Kidney glomerular epithelial cell (primary cell): Measurements from ENCODE around the gene TRIM23.
"Not testable (repeated sequence)": the region's sequence is repeated elsewhere in the genome, so short reads cannot be mapped to it uniquely, and the experiment has no call there.

Experiments
- DNase-seq: peaks from one replicate; lab custom pipeline; 2025; lab: John Stamatoyannopoulos, UW

The TRIM23 gene

GRCh38 chr5:65624025-65624570 lies at the start of gene TRIM23:
Gene TRIM23, minus strand, starts transcription at chr5:65624333. Its CDS starts 59 bp downstream, at chr5:65624274.
- peak; percentile 94 for DNase-seq

- DNase-seq, result no peak
Measured at GRCh38 chr5:65672796-65673195, 48.7 kb upstream of the TRIM23 start.

DNA sequence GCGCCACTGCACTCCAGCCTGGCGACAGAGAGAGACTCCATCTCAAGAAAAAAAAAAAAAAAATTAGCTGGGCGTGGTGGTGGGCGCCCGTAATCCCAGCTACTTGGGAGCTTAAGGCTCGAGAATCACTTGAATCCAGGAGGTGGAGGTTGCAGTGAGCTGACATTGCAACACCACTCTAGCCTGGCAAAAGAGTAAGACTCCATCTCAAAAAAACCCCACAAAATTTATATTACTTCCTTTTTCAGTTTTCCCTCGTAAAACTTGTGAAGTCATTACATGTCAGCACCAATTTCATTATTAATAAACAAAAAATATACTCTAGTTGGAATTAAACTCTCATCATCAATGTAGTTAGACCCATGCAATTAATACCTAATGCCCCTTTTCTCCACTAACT lies 44.6 kb upstream of the TRIM23 start:
- DNase-seq, result no peak

DNA sequence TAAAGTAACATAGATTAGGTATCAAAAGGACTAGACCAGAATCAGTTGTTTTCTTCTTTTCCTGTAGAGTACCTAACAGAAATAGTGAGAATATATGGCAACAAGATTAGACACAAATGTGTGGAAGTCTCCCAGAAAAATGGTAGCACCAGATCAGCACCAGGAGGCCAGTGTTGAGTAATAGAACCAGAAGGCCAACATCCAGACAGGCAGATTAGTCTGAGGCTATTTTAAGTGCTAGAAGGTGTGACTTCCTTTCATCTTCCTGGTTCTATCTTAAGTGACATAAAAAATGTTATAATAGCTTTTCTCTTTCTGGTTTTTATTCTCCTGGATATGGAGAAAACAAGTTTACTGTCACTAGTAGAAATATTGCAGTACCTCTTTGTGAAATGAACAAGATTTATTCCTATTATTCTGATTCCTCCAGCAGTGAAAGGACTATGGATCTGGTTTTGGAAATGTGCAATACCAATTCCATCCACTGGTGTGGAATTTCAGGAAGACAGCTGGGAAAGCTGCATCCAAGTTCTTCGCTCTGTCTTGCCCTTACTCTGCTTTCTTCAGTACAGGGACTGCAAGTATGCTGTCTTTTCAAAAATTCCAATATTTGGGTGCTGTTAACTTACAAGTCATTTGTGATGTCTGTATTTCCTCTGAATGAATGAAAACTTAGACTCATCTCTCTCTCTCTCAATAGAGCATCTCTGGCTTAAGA lies 39.8 kb upstream of the TRIM23 start:
- DNase-seq, result peak; percentile 28

DNA sequence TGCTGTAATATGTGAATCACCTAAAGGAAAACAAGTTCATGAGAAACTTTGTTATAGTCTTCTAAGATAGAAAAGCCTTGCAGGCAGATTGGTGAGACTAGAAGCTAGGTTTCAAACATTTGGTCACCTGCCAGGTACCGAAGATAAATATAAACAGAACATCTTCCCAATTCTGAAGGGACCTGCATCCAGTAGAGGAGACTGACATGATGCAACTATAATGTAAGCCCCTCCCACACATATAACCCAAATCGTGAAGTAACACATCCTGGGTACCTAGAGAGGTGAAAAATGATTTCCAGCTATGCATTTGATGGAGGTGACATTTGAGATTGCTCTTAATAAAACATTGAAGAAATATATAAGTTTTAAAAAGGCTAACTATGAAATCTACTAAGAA lies 30.6 kb upstream of the TRIM23 start:
- no peak for DNase-seq

- no peak for DNase-seq
Measured at GRCh38 chr5:65651144-65651543, 27.0 kb upstream of the TRIM23 start.

DNA sequence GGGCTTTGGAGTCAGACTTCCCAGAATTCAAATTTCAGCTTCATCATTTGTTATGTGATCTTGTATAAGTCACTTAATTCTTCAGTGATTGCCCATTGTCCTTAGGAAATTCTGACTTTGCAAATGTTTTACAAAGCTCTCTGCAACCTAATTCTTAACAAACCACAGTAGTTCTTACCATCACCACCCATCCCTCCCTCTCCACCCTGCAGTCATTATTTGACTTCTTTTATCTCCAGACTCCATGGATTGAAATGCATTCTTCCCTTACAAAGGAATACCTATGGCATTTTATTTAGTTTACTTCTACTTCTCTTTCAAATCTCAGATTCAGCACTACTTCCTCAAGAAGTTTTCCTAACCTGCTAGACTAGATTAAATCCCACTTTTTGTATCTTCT lies 23.8 kb upstream of the TRIM23 start:
- no peak for DNase-seq

DNA sequence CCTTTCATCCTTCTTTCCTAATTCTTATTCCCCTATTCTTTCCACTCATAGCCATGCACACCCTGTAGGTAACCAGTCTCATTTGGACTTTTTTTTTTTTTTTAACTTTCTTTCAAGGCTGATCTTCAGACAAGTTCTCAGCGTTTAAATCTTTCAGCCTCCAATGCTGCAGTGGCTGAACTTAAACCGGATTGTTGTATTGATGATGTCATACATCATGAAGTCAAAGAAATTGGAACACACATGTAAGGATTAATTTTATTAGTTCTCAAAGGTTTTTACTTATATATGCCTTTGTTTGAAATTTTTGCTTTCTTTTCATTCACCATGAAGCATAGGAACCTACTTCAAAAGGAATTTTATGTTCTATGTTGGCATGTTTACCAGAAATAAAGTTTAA lies 22.8 kb upstream of the TRIM23 start:
- no peak for DNase-seq

DNA sequence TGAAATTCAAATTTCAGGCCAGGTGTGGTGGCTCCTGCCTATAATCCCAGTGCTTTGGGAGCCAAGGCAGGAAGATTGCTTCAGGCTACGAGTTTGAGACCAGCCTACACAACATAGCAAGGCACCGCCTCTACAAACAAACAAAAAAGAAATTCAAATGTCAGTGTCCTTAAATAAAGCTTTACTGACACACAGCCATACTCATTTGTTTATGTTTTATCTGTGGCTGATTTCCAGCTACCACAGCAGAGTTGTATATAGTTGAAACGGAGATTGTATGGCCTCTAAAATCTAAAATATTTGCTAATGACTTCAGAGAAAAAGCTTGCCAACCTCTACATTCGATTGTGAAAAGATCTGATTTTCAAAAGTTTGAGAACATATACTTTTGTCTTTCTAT lies 16.1 kb upstream of the TRIM23 start:
- DNase-seq, result no peak

- no peak for DNase-seq
Measured at GRCh38 chr5:65630981-65631380, 6.8 kb upstream of the TRIM23 start.

DNA sequence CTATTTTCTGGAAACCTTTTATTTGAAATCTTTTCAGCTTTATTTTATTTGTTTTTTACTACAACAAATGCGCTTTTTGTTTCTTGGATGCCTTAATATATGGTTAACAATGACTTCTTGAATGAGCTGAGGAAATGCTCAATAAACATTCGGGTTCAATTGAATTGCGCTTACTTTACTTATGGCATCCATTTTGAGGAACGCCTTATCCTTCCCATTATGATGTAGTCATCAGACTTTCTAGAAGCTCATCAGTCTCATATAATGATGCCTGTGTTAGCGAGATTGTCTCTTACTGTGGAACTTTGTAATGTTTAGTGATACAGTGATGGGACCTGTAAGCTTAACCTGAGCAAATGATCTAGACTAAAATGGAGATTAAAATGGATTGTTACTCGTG lies 1.6 kb upstream of the TRIM23 start:
- DNase-seq, result no peak

- DNase-seq, result peak; percentile 94
Measured at GRCh38 chr5:65624571-65625555, 730 bp upstream of the TRIM23 start, which contains the start of the genes SHLD3 and TRAPPC13. Gene SHLD3, plus strand, starts transcription at chr5:65625027. Its CDS starts 4,561 bp downstream, at chr5:65629588. Gene TRAPPC13, plus strand, starts transcription at chr5:65625027. Its CDS starts 34 bp downstream, at chr5:65625061.

DNA sequence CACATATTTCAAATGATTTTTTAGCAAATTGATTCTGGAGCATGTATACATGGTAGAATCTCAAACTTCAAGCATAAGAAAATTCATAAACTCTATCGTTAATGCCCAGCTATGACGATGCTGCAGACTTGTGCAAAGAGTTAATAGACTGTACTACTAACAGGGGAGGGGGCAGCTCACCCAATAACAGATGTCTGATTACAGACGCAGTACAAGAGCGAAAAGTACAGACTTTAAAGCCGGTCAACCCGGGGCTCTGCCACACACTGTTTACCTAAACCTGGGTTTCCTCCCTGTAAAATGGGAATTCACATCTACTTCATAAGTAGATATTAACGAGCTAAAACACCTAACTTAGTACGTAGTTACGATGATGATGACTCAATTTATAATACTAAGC lies 651 bp downstream of the TRIM23 start:
- DNase-seq, result no peak

- DNase-seq, result not testable (repeated sequence)
Measured at GRCh38 chr5:65621961-65622360, 2.2 kb downstream of the TRIM23 start.

- DNase-seq, result no peak
Measured at GRCh38 chr5:65620021-65620420, 4.1 kb downstream of the TRIM23 start.

GRCh38 chr5:65612298-65612907 lies 11.7 kb downstream of the TRIM23 start:
- no peak for DNase-seq

DNA sequence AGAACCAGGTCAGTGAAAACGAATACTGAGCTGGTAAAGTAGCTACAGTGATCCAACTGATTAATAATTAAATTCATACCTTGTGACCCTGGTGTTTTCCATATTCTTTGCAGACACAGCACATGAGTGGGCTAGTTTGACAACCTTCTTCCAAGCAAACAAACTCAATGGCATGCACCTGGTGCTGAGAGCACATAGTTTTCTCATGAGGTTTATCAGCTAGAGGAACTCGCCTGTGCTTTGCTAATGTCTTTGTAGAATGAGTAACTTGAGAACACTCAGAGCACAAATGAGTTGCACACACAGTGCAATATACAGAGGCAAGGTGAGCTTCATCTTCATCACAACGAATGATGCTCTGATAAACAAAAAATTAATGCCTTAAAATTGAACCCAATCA lies 12.6 kb downstream of the TRIM23 start:
- DNase-seq, result peak; percentile 91

GRCh38 chr5:65601761-65602160 lies 22.4 kb downstream of the TRIM23 start:
- not testable (repeated sequence) for DNase-seq

DNA sequence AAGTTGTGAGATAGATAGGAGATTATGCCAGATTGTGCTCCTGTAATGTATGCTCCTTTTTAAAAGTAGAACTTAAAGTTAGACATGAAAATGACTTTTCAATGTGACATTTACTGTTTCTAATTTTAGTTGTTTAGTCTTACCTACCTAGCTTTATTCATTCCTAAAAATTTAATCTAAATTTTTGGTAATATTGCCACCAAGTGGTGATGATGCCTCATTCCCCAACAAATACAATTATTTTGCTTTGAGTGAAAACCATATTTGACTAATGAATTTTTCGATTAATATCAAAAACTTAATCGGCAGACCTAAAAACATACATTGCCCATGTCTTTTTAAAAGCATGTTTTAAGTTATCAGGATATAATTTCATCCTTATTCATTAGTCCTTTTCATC lies 35.4 kb downstream of the TRIM23 start:
- no peak for DNase-seq

- no peak for DNase-seq
Measured at GRCh38 chr5:65577141-65577540, 47.0 kb downstream of the TRIM23 start.

DNA sequence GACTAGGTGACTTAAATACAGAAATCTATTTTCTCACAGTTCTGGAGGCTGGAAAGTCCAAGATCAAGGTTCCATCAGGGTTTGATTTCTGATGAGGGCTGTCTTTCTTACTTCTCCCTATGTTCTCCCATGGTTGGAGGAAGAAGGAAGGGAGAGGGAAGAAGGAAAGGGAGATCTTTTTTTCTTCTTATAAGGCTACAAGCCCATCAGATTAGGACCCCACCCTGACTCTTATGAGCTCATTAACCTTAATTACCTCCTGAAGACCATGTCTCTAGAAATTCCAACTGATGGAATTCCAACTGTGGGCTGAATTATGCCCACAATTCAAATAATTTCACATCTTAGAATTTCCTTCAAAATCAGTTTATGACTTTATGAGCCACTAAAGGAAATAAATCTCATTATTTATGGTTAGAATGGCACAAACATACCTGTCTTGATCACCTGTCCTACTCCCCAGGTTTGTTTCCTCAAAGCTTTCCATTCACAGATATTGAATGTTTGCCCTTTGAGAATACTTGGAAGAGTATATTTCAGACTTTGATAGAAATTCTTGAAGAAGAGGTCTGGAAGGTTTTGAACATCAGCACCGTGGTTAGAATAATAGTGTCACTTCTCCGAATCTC lies 53.4 kb downstream of the TRIM23 start:
- DNase-seq, result no peak

- DNase-seq, result no peak
Measured at GRCh38 chr5:65566505-65566904, 57.6 kb downstream of the TRIM23 start.
